Sigmoid colon (tissue), 7 donors: ENCODE results near the gene CCDC93. TPM values are rescaled to one million over a fixed set of nuclear protein-coding genes. Genes with fewer than 3 reads are reported as not detected.
A peak's percentile ranks its signal among the peaks of the same experiment; 100 is the strongest.

Experiments used
- DNase-seq: peaks from one replicate; pipeline ENCODE4 v3.0.0-alpha.2; 2019
- H3K27ac ChIP-seq, 4 donors: fragments of 200-600 bp; sonication (generic); one replicate each; pipeline ENCODE4 v1.5.1; 2016 to 2019; ENCODE audit warnings: mild to moderate bottlenecking in 1 of 4
- H3K27me3 ChIP-seq, 3 donors: fragments of 200-600 bp; sonication (generic); one replicate each; pipeline ENCODE4 v1.5.1; 2019; ENCODE audit warnings: mild to moderate bottlenecking in 1 of 3
- H3K36me3 ChIP-seq, 4 donors: fragments of 200-600 bp; sonication (generic); one replicate each; pipeline ENCODE4 v1.5.1; 2016 to 2019
- H3K4me1 ChIP-seq, 4 donors: fragments of 200-600 bp; sonication (generic); one replicate each; pipeline ENCODE4 v1.5.1; 2017 to 2019
- H3K4me3 ChIP-seq, 4 donors: fragments of 200-600 bp; sonication (generic); one replicate each; pipeline ENCODE4 v1.5.1; 2017 to 2019; ENCODE audit warnings: mild to moderate bottlenecking in 2 of 4, moderate library complexity in 1 of 4
- H3K9me3 ChIP-seq, 4 donors: fragments of 200-600 bp in 3 of 4; sonication (generic) in 3 of 4; one replicate each; pipeline versions ENCODE4 v1.5.1 to v1.6.1; 2013 to 2019
- EP300 ChIP-seq, 4 donors: sonication (generic); formaldehyde crosslinking; IDR thresholded peaks; one replicate each; pipeline ENCODE4 v1.6.1; 2017; ENCODE audit warnings: antibody characterized with exemption in 4 of 4
- POLR2A ChIP-seq, 2 donors: fragments of 450-650 bp; IDR thresholded peaks; one replicate each; pipeline ENCODE4 v1.6.1; 2016; ENCODE audit warnings: antibody characterized with exemption in 2 of 2, mild to moderate bottlenecking in 2 of 2, moderate library complexity in 2 of 2
- POLR2AphosphoS5 ChIP-seq, 4 donors: sonication (generic); formaldehyde crosslinking; IDR thresholded peaks; one replicate each; pipeline ENCODE4 v1.6.1; 2017; ENCODE audit warnings: antibody characterized with exemption in 4 of 4
- WGBS, 2 donors: extraction: QIAGEN DNeasy Blood & Tissue Kit; methylation state at CpG; one replicate each; pipeline ENCODE4 v1.1.7; 2013; 5-methylcytosine and 5-hydroxymethylcytosine counted together
- intact Hi-C: fragments of 100-400 bp; cut with DNase I; formaldehyde crosslinking; loops from one replicate; pipeline ENCODE4 v1.15.1; 2023
- polyA plus RNA-seq, 3 donors: library from polyadenylated mRNA; stranded (reverse); fragments of 200-250 nt; gene quantifications; one replicate each; pipeline ENCODE4 v1.2.3, GENCODE V29; 2013
- total RNA-seq, 4 donors: library from RNA; depleted of rRNA; stranded (reverse); fragments of >200 nt; gene quantifications; one replicate each; pipeline ENCODE4 v1.1.0, GENCODE V29; 2016
- TF ChIP-seq, protein P1 (sequence below), 4 experiments: fragments of 450-650 bp in 3 of 4; fragments of 200-600 bp in 1 of 4; IDR thresholded peaks; one replicate each; pipeline ENCODE4 v1.5.1; 2016 to 2019; ENCODE audit warnings: antibody characterized with exemption in 4 of 4, mild to moderate bottlenecking in 3 of 4, moderate library complexity in 2 of 4
- donor health status: healthy with polysubstance abuse.
- donor health status: Bipolar disorder and iron deficiency.
- donor health status: healthy.

CCDC93 gene
- total and polyA plus RNA-seq, 7 donors = 4.2 to 25.5 (median 12.5) TPM

GRCh38 chr2:118059919-118060478 is 46.1 kb upstream of the CCDC93 start:
- H3K27ac ChIP-seq = no peak overlapping the region
- 45 to 72% methylated on average over 4 of the region's 4 CpGs for WGBS, 2 donors
- H3K36me3 ChIP-seq = no peaks in the 10 kb centered on the region
- no peak overlapping the region for H3K4me3 ChIP-seq
- H3K9me3 ChIP-seq = no peaks in the 10 kb centered on the region
- intact Hi-C loops = no loop called here
- no peak for DNase-seq
- H3K27me3 ChIP-seq = peaks cover 0 to 28% (median under 1%) of the 10 kb centered on the region in 3 donors
- no peaks in the 10 kb centered on the region for H3K4me1 ChIP-seq
- TF ChIP-seq POLR2AphosphoS5 (IDR thresholded peaks at IDR 0.05) = peak in 1 of 4 donors; percentile 26
- TF ChIP-seq, protein P1, sequence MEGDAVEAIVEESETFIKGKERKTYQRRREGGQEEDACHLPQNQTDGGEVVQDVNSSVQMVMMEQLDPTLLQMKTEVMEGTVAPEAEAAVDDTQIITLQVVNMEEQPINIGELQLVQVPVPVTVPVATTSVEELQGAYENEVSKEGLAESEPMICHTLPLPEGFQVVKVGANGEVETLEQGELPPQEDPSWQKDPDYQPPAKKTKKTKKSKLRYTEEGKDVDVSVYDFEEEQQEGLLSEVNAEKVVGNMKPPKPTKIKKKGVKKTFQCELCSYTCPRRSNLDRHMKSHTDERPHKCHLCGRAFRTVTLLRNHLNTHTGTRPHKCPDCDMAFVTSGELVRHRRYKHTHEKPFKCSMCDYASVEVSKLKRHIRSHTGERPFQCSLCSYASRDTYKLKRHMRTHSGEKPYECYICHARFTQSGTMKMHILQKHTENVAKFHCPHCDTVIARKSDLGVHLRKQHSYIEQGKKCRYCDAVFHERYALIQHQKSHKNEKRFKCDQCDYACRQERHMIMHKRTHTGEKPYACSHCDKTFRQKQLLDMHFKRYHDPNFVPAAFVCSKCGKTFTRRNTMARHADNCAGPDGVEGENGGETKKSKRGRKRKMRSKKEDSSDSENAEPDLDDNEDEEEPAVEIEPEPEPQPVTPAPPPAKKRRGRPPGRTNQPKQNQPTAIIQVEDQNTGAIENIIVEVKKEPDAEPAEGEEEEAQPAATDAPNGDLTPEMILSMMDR (IDR thresholded peaks at IDR 0.05) = no peak

DNA sequence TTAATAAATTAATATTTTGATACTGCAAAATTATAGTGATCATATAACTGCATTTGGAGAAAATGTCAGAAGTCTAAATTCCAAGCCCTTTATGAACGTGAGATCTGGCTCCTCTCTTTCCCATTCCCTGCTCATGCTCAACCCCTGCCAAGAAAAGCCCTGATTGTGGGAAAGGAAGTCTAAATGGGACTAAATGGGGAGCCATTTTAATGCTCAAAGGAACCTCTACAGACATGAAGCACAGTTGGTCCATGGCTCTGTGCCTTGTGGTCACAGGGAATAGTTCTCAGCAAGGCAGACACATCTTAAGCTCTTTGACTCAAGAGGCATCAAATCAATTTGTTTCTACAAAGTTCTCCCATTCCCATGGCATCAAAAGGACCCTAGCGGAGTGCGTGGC is 45.1 kb upstream of the CCDC93 start:
- no peak overlapping the region for H3K27ac ChIP-seq
- intact Hi-C loops = no loop called here
- H3K36me3 ChIP-seq = no peaks in the 10 kb centered on the region
- no peak for DNase-seq
- H3K4me3 ChIP-seq = no peak overlapping the region
- WGBS, 2 donors = 76 to 92% methylated on average over 3 of the region's 3 CpGs
- peaks cover 0 to 25% (median 0%) of the 10 kb centered on the region in 3 donors for H3K27me3 ChIP-seq
- H3K9me3 ChIP-seq = no peaks in the 10 kb centered on the region
- no peaks in the 10 kb centered on the region for H3K4me1 ChIP-seq
- TF ChIP-seq POLR2AphosphoS5 (IDR thresholded peaks at IDR 0.05) (no peak), POLR2A (IDR thresholded peaks at IDR 0.05) (no peak), EP300 (IDR thresholded peaks at IDR 0.05) (no peak)
- TF ChIP-seq, protein P1 (IDR thresholded peaks at IDR 0.05) = no peak

- H3K4me1 ChIP-seq = no peaks in the 10 kb centered on the region
- WGBS, 2 donors = 92 to 96% methylated on average over 3 of the region's 3 CpGs
- DNase-seq = no peak
- no peaks in the 10 kb centered on the region for H3K36me3 ChIP-seq
- intact Hi-C loops = no loop called here
- TF ChIP-seq POLR2AphosphoS5 (IDR thresholded peaks at IDR 0.05) (no peak), EP300 (IDR thresholded peaks at IDR 0.05) (no peak), POLR2A (IDR thresholded peaks at IDR 0.05) (no peak)
- TF ChIP-seq, protein P1 (IDR thresholded peaks at IDR 0.05) = no peak
- H3K9me3 ChIP-seq = no peaks in the 10 kb centered on the region
- no peak overlapping the region for H3K4me3 ChIP-seq
- H3K27me3 ChIP-seq = peaks cover 0 to 9% (median 0%) of the 10 kb centered on the region in 3 donors
- no peak overlapping the region for H3K27ac ChIP-seq
Measured at GRCh38 chr2:118056801-118057200, 42.9 kb upstream of the CCDC93 start.

- DNase-seq = no peak
- H3K9me3 ChIP-seq = no peaks in the 10 kb centered on the region
- H3K4me3 ChIP-seq = no peak overlapping the region
- no peak overlapping the region for H3K27ac ChIP-seq
- TF ChIP-seq POLR2AphosphoS5 (IDR thresholded peaks at IDR 0.05) = no peak
- no peak for TF ChIP-seq POLR2A (IDR thresholded peaks at IDR 0.05)
- TF ChIP-seq, protein P1 (IDR thresholded peaks at IDR 0.05) = no peak
- TF ChIP-seq EP300 (IDR thresholded peaks at IDR 0.05) = no peak
- H3K36me3 ChIP-seq = no peaks in the 10 kb centered on the region
- intact Hi-C loops = no loop called here
- no peaks in the 10 kb centered on the region for H3K4me1 ChIP-seq
- H3K27me3 ChIP-seq = peaks cover 0 to 6% (median under 1%) of the 10 kb centered on the region in 3 donors
- 36 to 42% methylated on average over 3 of the region's 3 CpGs for WGBS, 2 donors
Measured at GRCh38 chr2:118056165-118056534, 42.3 kb upstream of the CCDC93 start.
